Fibroblast of lung (primary cell): ENCODE data around the gene KYAT1. TPM values are rescaled to one million over a fixed set of nuclear protein-coding genes. Genes with fewer than 3 reads are reported as not detected.
A peak's percentile ranks its signal among the peaks of the same experiment; 100 is the strongest.

Source experiments
- DNase-seq, 2 donors: peaks; one replicate each; pipeline versions ENCODE4 v3.0.0 to v3.0.0-alpha.2; 2010; ENCODE audit warnings: low read depth in 2 of 2
- H2AFZ ChIP-seq: 2 replicates; pipeline ENCODE4 v1.5.1; 2012; ENCODE audit warnings: low read length, control low read depth, inconsistent platforms
- H3K27ac ChIP-seq: 2 replicates; pipeline ENCODE4 v1.5.1; 2011; ENCODE audit warnings: low read length, control low read depth; ENCODE audit not compliant: insufficient read depth
- H3K27me3 ChIP-seq: 2 replicates; pipeline ENCODE4 v1.5.1; 2011; ENCODE audit warnings: mild to moderate bottlenecking, low read length; ENCODE audit not compliant: control insufficient read depth, insufficient read depth
- H3K36me3 ChIP-seq: 2 replicates; pipeline ENCODE4 v1.5.1; 2011; ENCODE audit warnings: low read length; ENCODE audit not compliant: control insufficient read depth, insufficient read depth
- H3K4me1 ChIP-seq: 2 replicates; pipeline ENCODE4 v1.5.1; 2011; ENCODE audit warnings: low read length; ENCODE audit not compliant: control insufficient read depth, insufficient read depth; ENCODE audit errors: extremely low read depth
- H3K4me2 ChIP-seq: 2 replicates; pipeline ENCODE4 v1.5.1; 2011; ENCODE audit warnings: low read length, control low read depth; ENCODE audit not compliant: insufficient read depth; ENCODE audit errors: extremely low read depth
- H3K4me3 ChIP-seq, 4 experiments: fragments of 200-600 bp in 1 of 4; sonication (generic) in 1 of 4; replicated peaks in 1 of 4; 2 replicates each; pipeline ENCODE4 v1.5.1; 2011 to 2016; ENCODE audit warnings: low read length in 4 of 4, low read depth in 3 of 4, mild to moderate bottlenecking in 3 of 4, control low read depth in 2 of 4, inconsistent platforms in 1 of 4, mixed read lengths in 1 of 4; ENCODE audit not compliant: insufficient read depth in 1 of 4; ENCODE audit errors: control extremely low read depth in 1 of 4
- H3K79me2 ChIP-seq: 2 replicates; pipeline ENCODE4 v1.5.1; 2012; ENCODE audit warnings: mild to moderate bottlenecking, low read length, inconsistent platforms; ENCODE audit not compliant: control insufficient read depth, insufficient read depth
- H3K9ac ChIP-seq: 2 replicates; pipeline ENCODE4 v1.5.1; 2011; ENCODE audit warnings: mild to moderate bottlenecking, low read length, control low read depth; ENCODE audit not compliant: insufficient read depth
- H3K9me3 ChIP-seq: 2 replicates; pipeline ENCODE4 v1.5.1; 2012; ENCODE audit warnings: low read depth, low read length; ENCODE audit not compliant: control insufficient read depth, insufficient read depth
- H4K20me1 ChIP-seq: 2 replicates; pipeline ENCODE4 v1.5.1; 2011; ENCODE audit warnings: low read length; ENCODE audit not compliant: control insufficient read depth, insufficient read depth; ENCODE audit errors: extremely low read depth
- EZH2 ChIP-seq: IDR thresholded peaks from 2 replicates; pipeline ENCODE4 v1.5.1; 2012; ENCODE audit warnings: low read length, control low read depth, mild to moderate bottlenecking; ENCODE audit errors: missing control alignments
- polyA plus RNA-seq, 2 donors: library from polyadenylated mRNA; depleted of rRNA in 1 of 2; stranded (reverse) in 1 of 2; unstranded in 1 of 2; fragments of >200 nt; gene quantifications; 2 replicates each; pipeline ENCODE4 v1.2.1, GENCODE V29; 2011 to 2012; ENCODE audit warnings: missing spikeins in 1 of 2
- total RNA-seq: library from RNA; depleted of rRNA; stranded (reverse); fragments of >200 nt; gene quantifications from 2 replicates; pipeline ENCODE4 v1.2.1, GENCODE V29; 2014
- TF ChIP-seq, protein P1 (sequence below), 2 donors: IDR thresholded peaks in 1 of 2; conservative IDR thresholded peaks in 1 of 2; 1 replicate in 1 of 2; 2 replicates in 1 of 2; pipeline ENCODE4 v1.5.1; 2011 to 2012; ENCODE audit warnings: low read length in 2 of 2, control low read depth in 1 of 2, inconsistent platforms in 1 of 2, low read depth in 1 of 2, mild to moderate bottlenecking in 1 of 2

Gene KYAT1
- total and polyA plus RNA-seq, 2 donors (not counting 1 experiment from before 2014, with no cell fraction given) = 4.7 to 12.4 TPM

DNA sequence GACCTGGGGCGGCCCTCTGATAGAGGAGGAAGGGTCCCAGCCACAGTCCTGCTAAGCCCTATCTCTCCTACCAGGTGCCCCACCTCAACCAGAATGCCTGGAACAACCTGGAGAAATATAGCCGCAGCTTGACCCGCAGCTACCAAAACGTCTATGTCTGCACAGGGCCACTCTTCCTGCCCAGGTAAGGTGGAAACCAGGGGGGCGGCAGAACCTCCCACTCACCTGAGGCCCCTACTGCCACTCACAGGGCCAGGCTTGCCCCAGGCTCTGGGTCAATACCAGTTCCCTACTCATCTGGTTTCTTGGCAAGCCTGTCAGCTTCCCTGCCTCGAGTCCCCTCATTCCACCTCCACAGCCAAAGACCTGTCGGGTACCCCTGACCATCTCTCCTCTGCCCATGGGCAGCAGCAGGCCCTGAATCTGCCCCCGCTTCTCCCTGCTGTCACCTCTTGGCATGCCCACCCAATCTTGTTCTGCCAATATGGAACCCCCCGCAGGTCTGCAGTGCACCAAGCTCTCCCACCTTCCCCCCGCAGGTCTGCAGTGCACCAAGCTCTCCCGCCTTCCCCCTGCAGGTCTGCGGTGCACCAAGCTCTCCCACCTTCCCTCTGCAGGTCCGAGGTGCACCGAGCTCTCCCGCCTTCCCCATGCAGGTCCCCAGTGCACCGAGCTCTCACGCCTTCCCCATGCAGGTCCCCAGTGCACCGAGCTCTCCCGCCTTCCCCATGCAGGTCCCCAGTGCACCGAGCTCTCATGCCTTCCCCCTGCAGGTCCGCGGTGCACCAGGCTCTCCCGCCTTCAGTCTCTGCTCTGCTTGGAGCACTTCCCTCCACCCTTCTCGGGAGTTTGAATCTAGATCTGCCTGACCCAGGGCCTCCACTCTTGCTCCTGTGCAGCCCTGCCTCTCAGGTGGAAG is 60.8 kb downstream of the KYAT1 start:
- Histone ChIP-seq H3K4me2 (no peak overlapping the region), H3K4me1 (peaks cover 7% of the 10 kb centered on the region), H3K4me3 (no peak overlapping the region), H3K79me2 (peaks cover 2% of the 10 kb centered on the region), H3K27ac (no peak overlapping the region), H2AFZ (no peak overlapping the region), H3K9ac (no peak overlapping the region), H3K9me3 (no peaks in the 10 kb centered on the region), H4K20me1 (no peaks in the 10 kb centered on the region), H3K36me3 (peaks cover 20% of the 10 kb centered on the region), H3K27me3 (no peaks in the 10 kb centered on the region)
- no peak for DNase-seq
- TF ChIP-seq EZH2 = no peak
- TF ChIP-seq, protein P1, sequence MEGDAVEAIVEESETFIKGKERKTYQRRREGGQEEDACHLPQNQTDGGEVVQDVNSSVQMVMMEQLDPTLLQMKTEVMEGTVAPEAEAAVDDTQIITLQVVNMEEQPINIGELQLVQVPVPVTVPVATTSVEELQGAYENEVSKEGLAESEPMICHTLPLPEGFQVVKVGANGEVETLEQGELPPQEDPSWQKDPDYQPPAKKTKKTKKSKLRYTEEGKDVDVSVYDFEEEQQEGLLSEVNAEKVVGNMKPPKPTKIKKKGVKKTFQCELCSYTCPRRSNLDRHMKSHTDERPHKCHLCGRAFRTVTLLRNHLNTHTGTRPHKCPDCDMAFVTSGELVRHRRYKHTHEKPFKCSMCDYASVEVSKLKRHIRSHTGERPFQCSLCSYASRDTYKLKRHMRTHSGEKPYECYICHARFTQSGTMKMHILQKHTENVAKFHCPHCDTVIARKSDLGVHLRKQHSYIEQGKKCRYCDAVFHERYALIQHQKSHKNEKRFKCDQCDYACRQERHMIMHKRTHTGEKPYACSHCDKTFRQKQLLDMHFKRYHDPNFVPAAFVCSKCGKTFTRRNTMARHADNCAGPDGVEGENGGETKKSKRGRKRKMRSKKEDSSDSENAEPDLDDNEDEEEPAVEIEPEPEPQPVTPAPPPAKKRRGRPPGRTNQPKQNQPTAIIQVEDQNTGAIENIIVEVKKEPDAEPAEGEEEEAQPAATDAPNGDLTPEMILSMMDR (conservative IDR thresholded peaks at IDR 0.05 in 1 of 2, IDR thresholded peaks at IDR 0.05 in 1 of 2; ENCODE audit: low read depth in 1 of 2, low read length in 2 of 2) = no peak

DNA sequence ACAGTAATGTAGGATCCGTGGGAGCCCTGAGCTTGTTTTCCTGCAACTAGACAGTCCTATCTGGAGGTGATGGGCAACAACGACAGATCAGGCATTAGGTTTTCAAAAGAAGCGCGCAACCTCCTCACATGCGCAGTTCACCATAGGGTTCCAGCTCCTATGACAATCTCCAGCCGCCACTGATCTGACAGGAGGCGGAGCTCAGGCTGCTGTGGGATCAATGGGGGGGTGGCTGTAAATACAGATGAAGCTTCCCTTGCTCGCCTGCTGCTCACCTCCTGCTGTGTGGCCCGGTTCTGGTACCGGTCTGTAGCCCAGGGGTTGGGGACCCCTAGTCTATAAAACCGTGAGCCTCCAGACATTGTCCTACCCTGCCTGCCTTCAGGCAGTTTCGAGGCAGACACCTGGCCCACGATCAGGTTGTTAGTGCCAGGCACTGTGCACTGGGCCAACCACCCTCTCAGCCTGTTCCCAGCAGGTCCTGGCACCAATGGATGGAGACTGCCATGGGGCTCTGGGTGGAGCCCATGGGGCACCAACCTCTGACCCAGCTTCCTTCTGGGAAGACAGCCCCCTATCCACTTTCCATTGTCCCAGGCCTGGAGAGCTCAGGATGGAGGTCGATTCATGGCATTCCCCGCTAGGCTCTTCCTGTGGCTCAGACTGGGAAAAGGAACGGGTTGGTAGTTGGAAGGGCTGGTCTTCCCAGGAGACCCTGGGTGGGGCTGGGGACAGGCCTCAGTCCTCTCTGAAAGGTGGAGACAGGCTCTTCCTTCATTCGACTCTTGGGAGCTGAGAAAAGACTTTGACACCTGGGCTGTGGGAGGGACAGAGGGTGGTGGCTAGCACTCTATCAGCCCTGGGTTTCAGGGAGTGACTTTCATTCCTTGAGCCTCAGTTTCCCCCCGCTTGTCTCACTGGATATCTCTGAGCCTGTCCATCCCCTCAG is 61.8 kb downstream of the KYAT1 start:
- no peaks in the 10 kb centered on the region for H3K9me3 ChIP-seq
- H3K27ac ChIP-seq = no peak overlapping the region
- H3K4me1 ChIP-seq = peaks cover 7% of the 10 kb centered on the region
- peak overlapping the region; percentile 79 for H3K4me2 ChIP-seq
- no peak overlapping the region for H3K9ac ChIP-seq
- peaks cover 18% of the 10 kb centered on the region for H3K36me3 ChIP-seq
- H3K4me3 ChIP-seq = peak overlapping the region in 1 of 4 experiments; percentile 64
- no peaks in the 10 kb centered on the region for H4K20me1 ChIP-seq
- peak in 1 of 2 donors; percentile 8 for DNase-seq
- peaks cover 2% of the 10 kb centered on the region for H3K79me2 ChIP-seq
- TF ChIP-seq, protein P1 (conservative IDR thresholded peaks at IDR 0.05 in 1 of 2, IDR thresholded peaks at IDR 0.05 in 1 of 2; ENCODE audit: low read depth in 1 of 2, low read length in 2 of 2) = no peak
- TF ChIP-seq EZH2 = no peak
- H3K27me3 ChIP-seq = no peaks in the 10 kb centered on the region
- H2AFZ ChIP-seq = no peak overlapping the region
